ENCODE data around the gene OR4K13.

- TF ChIP-seq CTCF (IDR thresholded peaks at IDR 0.05) (no peak), EZH2phosphoT487 (IDR thresholded peaks at IDR 0.05) (no peak), EZH2 (IDR thresholded peaks at IDR 0.05) (no peak)
Observed at GRCh38 chr14:20044243-20044642, 8.4 kb upstream of the OR4K13 start.

Measured in neural progenitor cell (in vitro differentiated cells).